HepG2 (cell line): ENCODE results near the gene THRB. TPM values are rescaled to one million over a fixed set of nuclear protein-coding genes. Genes with fewer than 3 reads are reported as not detected.

Experiments
- ATAC-seq: fragments of 200-7000 bp; cut with Tn5 transposase; 3 replicates; pipeline ENCODE4 v1.9.1; 2020; ENCODE audit warnings: mild to moderate bottlenecking, moderate library complexity
- BruUV-seq: library from RNA; stranded (reverse); fragments of 400-500 nt; replicated peaks from 2 replicates; lab custom pipeline; 2021; lab: Mats Ljungman, UMichigan
- CTCF ChIA-PET: fragments of 300-600 bp; formaldehyde crosslinking; extraction: SDS; loops from one replicate; lab custom pipeline; 2021; ENCODE audit warnings: low total read pairs, inconsistent platforms, low intra/inter-chr PET ratio; lab: Yijun Ruan, JAX
- POLR2A ChIA-PET: fragments of 350-600 bp; sonication (Branson Sonifier 250); formaldehyde crosslinking; loops from one replicate; lab custom pipeline; 2020; ENCODE audit warnings: antibody characterized with exemption, inconsistent platforms; lab: Yijun Ruan, JAX
- DNase-seq: peaks from one replicate; pipeline ENCODE4 v3.0.0-alpha.2; 2015; ENCODE audit warnings: low spot score
- FAIRE-seq: peaks from 3 replicates; lab custom pipeline; 2011; peaks lifted over from hg19 to GRCh38; lab: Jason Lieb, UNC
- H2AFZ ChIP-seq: one replicate; pipeline ENCODE4 v1.6.1; 2011; ENCODE audit warnings: low read length, inconsistent platforms
- H3K27ac ChIP-seq: fragments of 300-600 bp; 3 replicates; pipeline ENCODE4 v1.8.0; 2011; ENCODE audit warnings: mixed run types, mild to moderate bottlenecking, mixed read lengths, low read length, inconsistent platforms; ENCODE audit not compliant: insufficient read depth; ENCODE audit errors: extremely low read length
- H3K27me3 ChIP-seq, 2 experiments: fragments of 200-600 bp in 1 of 2; 2 replicates in 1 of 2; 3 replicates in 1 of 2; pipeline versions ENCODE4 v1.6.0 to v1.8.0; 2011; ENCODE audit warnings: low read length in 2 of 2, mild to moderate bottlenecking in 2 of 2, moderate library complexity in 2 of 2, inconsistent platforms in 1 of 2; ENCODE audit not compliant: insufficient read depth in 2 of 2, control insufficient read depth in 1 of 2
- H3K36me3 ChIP-seq, 2 experiments: fragments of 200-600 bp in 1 of 2; replicated peaks in 1 of 2; 2 replicates in 1 of 2; 3 replicates in 1 of 2; pipeline versions ENCODE4 v1.5.1 to v1.8.0; 2011; ENCODE audit warnings: low read length in 2 of 2, inconsistent platforms in 1 of 2; ENCODE audit not compliant: insufficient read depth in 2 of 2, control insufficient read depth in 1 of 2
- H3K4me1 ChIP-seq: 2 replicates; pipeline ENCODE4 v1.5.1; 2012; ENCODE audit warnings: low read length, inconsistent platforms; ENCODE audit not compliant: insufficient read depth
- H3K4me2 ChIP-seq: 2 replicates; pipeline ENCODE4 v1.6.0; 2011; ENCODE audit warnings: low read depth, low read length, inconsistent platforms
- H3K4me3 ChIP-seq, 3 experiments: fragments of 200-600 bp in 1 of 3; sonication (generic), shearing (Covaris generic) in 1 of 3; replicated peaks in 1 of 3; 2 replicates each; pipeline ENCODE4 v1.5.1; 2011 to 2016; ENCODE audit warnings: low read length in 3 of 3, inconsistent platforms in 2 of 3, low read depth in 2 of 3, mild to moderate bottlenecking in 2 of 3, control low read depth in 1 of 3, mixed read lengths in 1 of 3; ENCODE audit not compliant: insufficient read depth in 1 of 3
- H3K79me2 ChIP-seq: one replicate; pipeline ENCODE4 v1.6.1; 2011; ENCODE audit warnings: low read length, inconsistent platforms; ENCODE audit not compliant: insufficient read depth
- H3K9ac ChIP-seq: 2 replicates; pipeline ENCODE4 v1.6.0; 2011; ENCODE audit warnings: mild to moderate bottlenecking, low read depth, low read length, inconsistent platforms; ENCODE audit not compliant: insufficient read depth
- H3K9me3 ChIP-seq: 2 replicates; pipeline ENCODE4 v1.5.1; 2012; ENCODE audit warnings: mild to moderate bottlenecking, low read length
- H4K20me1 ChIP-seq: 2 replicates; pipeline ENCODE4 v1.6.0; 2011; ENCODE audit warnings: inconsistent platforms, mild to moderate bottlenecking, low read length, moderate library complexity; ENCODE audit not compliant: insufficient read depth
- BRF2 ChIP-seq: sonication (generic); formaldehyde crosslinking; IDR thresholded peaks from 2 replicates; pipeline ENCODE4 v1.8.1; 2022; ENCODE audit warnings: mild to moderate bottlenecking, missing genetic modification reagents
- CREB1 ChIP-seq, 2 experiments: fragments of 450-650 bp in 1 of 2; IDR thresholded peaks; 2 replicates each; pipeline ENCODE4 v1.6.1; 2016 to 2017; ENCODE audit warnings: control low read depth in 1 of 2, mild to moderate bottlenecking in 1 of 2, missing compliant biosample characterization in 1 of 2, missing genetic modification characterization in 1 of 2
- DNMT1 ChIP-seq: sonication (generic); formaldehyde crosslinking; IDR thresholded peaks from 2 replicates; pipeline ENCODE4 v1.5.1; 2020; ENCODE audit warnings: mild to moderate bottlenecking, missing genetic modification reagents
- GRHL1 ChIP-seq: sonication (generic); formaldehyde crosslinking; conservative IDR thresholded peaks from 2 replicates; pipeline ENCODE4 v1.8.0; 2022; ENCODE audit warnings: missing genetic modification reagents
- MIER2 ChIP-seq: IDR thresholded peaks from 2 replicates; pipeline ENCODE4 v1.6.1; 2016; ENCODE audit warnings: missing biosample characterization, missing genetic modification reagents
- MLX ChIP-seq: IDR thresholded peaks from 2 replicates; pipeline ENCODE4 v1.6.1; 2016
- NFE2L1 ChIP-seq: sonication (generic); formaldehyde crosslinking; IDR thresholded peaks from 2 replicates; pipeline ENCODE4 v1.4.0; 2020; ENCODE audit warnings: missing genetic modification reagents, mild to moderate bottlenecking, borderline replicate concordance
- NONO ChIP-seq, 2 experiments: fragments of 450-650 bp in 1 of 2; sonication (generic) in 1 of 2; formaldehyde crosslinking in 1 of 2; IDR thresholded peaks in 1 of 2; conservative IDR thresholded peaks in 1 of 2; 2 replicates each; pipeline versions ENCODE4 v1.6.1 to v1.8.0; 2017 to 2022; ENCODE audit warnings: mild to moderate bottlenecking in 1 of 2, missing genetic modification reagents in 1 of 2, moderate library complexity in 1 of 2
- REST ChIP-seq, 2 experiments: IDR thresholded peaks; 2 replicates each; pipeline ENCODE4 v1.6.1; 2011 to 2012; ENCODE audit warnings: low read length in 2 of 2, borderline replicate concordance in 1 of 2, low read depth in 1 of 2, mild to moderate bottlenecking in 1 of 2, moderate library complexity in 1 of 2
- SETDB1 ChIP-seq: sonication (generic); formaldehyde crosslinking; IDR thresholded peaks from 2 replicates; pipeline ENCODE4 v1.5.1; 2020; ENCODE audit warnings: missing genetic modification reagents, mild to moderate bottlenecking, borderline replicate concordance
- TBX3 ChIP-seq: fragments of 450-650 bp; IDR thresholded peaks from 2 replicates; pipeline ENCODE4 v1.6.1; 2017; ENCODE audit warnings: antibody characterized with exemption, mild to moderate bottlenecking, inconsistent platforms, borderline replicate concordance
- ZNF607 ChIP-seq: sonication (generic); formaldehyde crosslinking; IDR thresholded peaks from 2 replicates; pipeline ENCODE4 v1.5.1; 2020; ENCODE audit warnings: missing genetic modification reagents, mild to moderate bottlenecking, borderline replicate concordance
- ZNF768 ChIP-seq: sonication (generic); formaldehyde crosslinking; IDR thresholded peaks from 2 replicates; pipeline ENCODE4 v1.4.0; 2020; ENCODE audit warnings: missing genetic modification reagents
- WGBS: methylation state at CpG from one replicate; pipeline ENCODE4 v1.1.6; 2017; ENCODE audit warnings: low lambda C conversion rate; 5-methylcytosine and 5-hydroxymethylcytosine counted together
- in situ Hi-C: cut with HindIII; loops from 2 replicates; pipeline ENCODE4 v1.10.0; 2017; ENCODE audit warnings: low pct_unique_long_range_greater_than_20kb; ENCODE audit not compliant: extremely low pct_ligation_motif_present
- intact Hi-C: fragments of 100-400 bp; cut with micrococcal nuclease; formaldehyde crosslinking; loops from one replicate; pipeline ENCODE4 v1.10.0; 2022; ENCODE audit not compliant: unreplicated experiment
- polyA plus RNA-seq, 8 experiments: library from polyadenylated mRNA; depleted of rRNA in 3 of 8; stranded (reverse) in 7 of 8; unstranded in 1 of 8; fragments of >200 nt; fragmentation: Illumina TruSeq in 4 of 8; extraction: Trizol in 4 of 8; gene quantifications; 2 replicates each; pipeline versions ENCODE4 v1.2.1 to v1.2.3, GENCODE V29; 2011 to 2016; ENCODE audit warnings: low read depth in 4 of 8, missing spikeins in 1 of 8, mixed read lengths in 1 of 8; ENCODE audit not compliant: insufficient read depth in 1 of 8
- total RNA-seq, 5 experiments: library from RNA; depleted of rRNA; stranded (reverse); fragments of >200 nt; fragmentation: Illumina TruSeq; extraction: Trizol; gene quantifications; 2 replicates each; pipeline ENCODE4 v1.2.3, GENCODE V29; 2016; ENCODE audit warnings: low read depth in 1 of 5

THRB gene
- total and polyA plus RNA-seq, 2 of the 13 experiments (the other 11 are each of a cell fraction or from before 2014, with no cell fraction given): 4.7 to 22.7 TPM

- TF ChIP-seq ZNF607 (CRISPR knock-in tag) (no peak), REST (IDR thresholded peaks at IDR 0.05; ENCODE audit: borderline replicate concordance in 1 of 2, low read depth in 1 of 2, low read length in 2 of 2) (peak; percentile 49 to 92), TBX3 (no peak), MIER2 (CRISPR knock-in tag) (peak; percentile 85)
Measured at GRCh38 chr3:24160424-24161095, 334.1 kb downstream of the THRB start (continued).

GRCh38 chr3:24158761-24159454 lies 335.7 kb downstream of the THRB start:
- FAIRE-seq (no peak), ATAC-seq (no peak), DNase-seq (no peak)
- CTCF ChIA-PET: no interaction called here
- in situ Hi-C loops (no loop called here), intact Hi-C loops (no loop called here)
- POLR2A ChIA-PET: no interaction called here
- WGBS: 96% methylated on average over 6 of the region's 6 CpGs
- no peaks in the 10 kb centered on the region; a peak in 1 of 5 replicates for H3K36me3 ChIP-seq
- H3K4me3 ChIP-seq: no peak overlapping the region
- no peaks in the 10 kb centered on the region for H3K9me3 ChIP-seq
- H3K79me2 ChIP-seq: no peaks in the 10 kb centered on the region
- H3K27me3 ChIP-seq: no peaks in the 10 kb centered on the region
- no peak overlapping the region for H3K4me2 ChIP-seq
- H3K4me1 ChIP-seq: no peaks in the 10 kb centered on the region
- H4K20me1 ChIP-seq: no peaks in the 10 kb centered on the region
- no peak overlapping the region for H3K9ac ChIP-seq
- H2AFZ ChIP-seq: no peak overlapping the region
- H3K27ac ChIP-seq: no peak overlapping the region
- BruUV-seq: no TSS peak
- TF ChIP-seq SETDB1 (CRISPR knock-in tag) (no peak), NONO (IDR thresholded peaks at IDR 0.05) (no peak), NONO (CRISPR knock-in tag; conservative IDR thresholded peaks at IDR 0.05) (no peak), DNMT1 (CRISPR knock-in tag) (no peak), GRHL1 (no peak), CREB1 (IDR thresholded peaks at IDR 0.05) (no peak), CREB1 (CRISPR knock-in tag; IDR thresholded peaks at IDR 0.05) (no peak), NFE2L1 (no peak), ZNF768 (CRISPR knock-in tag) (no peak), MLX (CRISPR knock-in tag) (no peak), BRF2 (CRISPR knock-in tag) (no peak)
